ENCODE measurements around the gene BRME1.
A peak's percentile ranks its signal among the peaks of the same experiment; 100 is the strongest.

BRME1 gene

GRCh38 chr19:13905634-13906520 is at the start of gene BRME1, which contains the start of gene CC2D1A:
Gene BRME1 (minus strand): TSS chr19:13906117. CDS start chr19:13904892, 1,225 bp downstream.
Gene CC2D1A (plus strand): TSS chr19:13906201. CDS start chr19:13906442, 241 bp downstream.
- peak; percentile 54 for DNase-seq

- no peak for DNase-seq
Measured at GRCh38 chr19:13954185-13954584, 48.3 kb upstream of the BRME1 start.

GRCh38 chr19:13952931-13953531 is 47.1 kb upstream of the BRME1 start:
- no peak for DNase-seq

- peak; percentile 95 for DNase-seq
Measured at GRCh38 chr19:13952154-13952930, 46.4 kb upstream of the BRME1 start, which contains the start of gene DCAF15. Gene DCAF15 (plus strand): TSS chr19:13952509. CDS start chr19:13952513, 4 bp downstream.

GRCh38 chr19:13951799-13952153 is 45.9 kb upstream of the BRME1 start:
- no peak for DNase-seq

- no peak for DNase-seq
Measured at GRCh38 chr19:13951043-13951442, 45.1 kb upstream of the BRME1 start.

GRCh38 chr19:13946414-13946813 is 40.5 kb upstream of the BRME1 start:
- no peak for DNase-seq

- DNase-seq = no peak
Measured at GRCh38 chr19:13942023-13942684, 36.2 kb upstream of the BRME1 start.

GRCh38 chr19:13938301-13939064 is 32.6 kb upstream of the BRME1 start, which contains the start of gene PODNL1:
Gene PODNL1 (minus strand): TSS chr19:13938417. CDS start chr19:13938181, 236 bp downstream.
- DNase-seq = no peak

GRCh38 chr19:13937479-13938300 is 31.8 kb upstream of the BRME1 start:
- DNase-seq = no peak

- DNase-seq = no peak
Measured at GRCh38 chr19:13935765-13936510, 30.0 kb upstream of the BRME1 start.

- DNase-seq = no peak
Measured at GRCh38 chr19:13934785-13935109, 28.8 kb upstream of the BRME1 start.

- no peak for DNase-seq
Measured at GRCh38 chr19:13932911-13933393, 27.0 kb upstream of the BRME1 start.

GRCh38 chr19:13932149-13932637 is 26.3 kb upstream of the BRME1 start:
- DNase-seq = no peak

GRCh38 chr19:13931391-13932148 is 25.7 kb upstream of the BRME1 start:
- DNase-seq = no peak

GRCh38 chr19:13930402-13930801 is 24.5 kb upstream of the BRME1 start:
- DNase-seq = no peak

GRCh38 chr19:13929956-13930355 is 24.0 kb upstream of the BRME1 start:
- DNase-seq = no peak

GRCh38 chr19:13929340-13929739 is 23.4 kb upstream of the BRME1 start:
- no peak for DNase-seq

GRCh38 chr19:13926715-13927114 is 20.8 kb upstream of the BRME1 start:
- no peak for DNase-seq
